DND-41 (cell line): Measurements from ENCODE around the gene NDUFS1.

ENCODE experiments used
- EZH2 ChIP-seq: IDR thresholded peaks from 3 replicates; pipeline ENCODE4 v1.6.1; 2012; ENCODE audit warnings: borderline replicate concordance, low read depth, mild to moderate bottlenecking, moderate library complexity, low read length, inconsistent platforms; ENCODE audit not compliant: severe bottlenecking
- TF ChIP-seq, protein P1 (sequence below): IDR thresholded peaks from 2 replicates; pipeline ENCODE4 v1.5.1; 2012; ENCODE audit warnings: borderline replicate concordance, low read length, moderate library complexity, mild to moderate bottlenecking; ENCODE audit not compliant: poor library complexity, severe bottlenecking; ENCODE audit errors: extremely low read depth

DNA sequence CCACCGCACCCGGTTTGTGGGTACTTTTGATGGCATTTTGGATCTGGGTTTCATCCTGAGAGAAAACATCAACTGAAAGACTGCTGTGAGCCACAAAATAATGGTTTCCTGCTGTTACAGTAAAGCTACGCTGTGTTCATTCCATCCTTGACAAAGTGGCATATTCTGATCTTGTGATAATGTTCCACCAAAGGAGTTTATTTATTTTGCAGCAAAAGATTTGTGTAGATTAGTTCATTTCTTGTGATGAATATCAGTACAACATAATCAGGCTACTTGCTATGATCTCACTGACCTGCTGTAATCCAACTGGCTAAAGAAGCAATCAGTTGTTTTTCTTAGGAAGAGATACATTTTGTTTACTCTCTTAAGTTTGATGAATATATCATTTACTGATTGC, 45.5 kb upstream of the NDUFS1 start:
- TF ChIP-seq EZH2: no peak
- TF ChIP-seq, protein P1, sequence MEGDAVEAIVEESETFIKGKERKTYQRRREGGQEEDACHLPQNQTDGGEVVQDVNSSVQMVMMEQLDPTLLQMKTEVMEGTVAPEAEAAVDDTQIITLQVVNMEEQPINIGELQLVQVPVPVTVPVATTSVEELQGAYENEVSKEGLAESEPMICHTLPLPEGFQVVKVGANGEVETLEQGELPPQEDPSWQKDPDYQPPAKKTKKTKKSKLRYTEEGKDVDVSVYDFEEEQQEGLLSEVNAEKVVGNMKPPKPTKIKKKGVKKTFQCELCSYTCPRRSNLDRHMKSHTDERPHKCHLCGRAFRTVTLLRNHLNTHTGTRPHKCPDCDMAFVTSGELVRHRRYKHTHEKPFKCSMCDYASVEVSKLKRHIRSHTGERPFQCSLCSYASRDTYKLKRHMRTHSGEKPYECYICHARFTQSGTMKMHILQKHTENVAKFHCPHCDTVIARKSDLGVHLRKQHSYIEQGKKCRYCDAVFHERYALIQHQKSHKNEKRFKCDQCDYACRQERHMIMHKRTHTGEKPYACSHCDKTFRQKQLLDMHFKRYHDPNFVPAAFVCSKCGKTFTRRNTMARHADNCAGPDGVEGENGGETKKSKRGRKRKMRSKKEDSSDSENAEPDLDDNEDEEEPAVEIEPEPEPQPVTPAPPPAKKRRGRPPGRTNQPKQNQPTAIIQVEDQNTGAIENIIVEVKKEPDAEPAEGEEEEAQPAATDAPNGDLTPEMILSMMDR: no peak
